HCT116 (cell line): ENCODE data around the gene TXNDC11. TPM values are rescaled to one million over a fixed set of nuclear protein-coding genes. Genes with fewer than 3 reads are reported as not detected.

ENCODE experiments used
- ATAC-seq: fragments of 200-7000 bp; cut with Tn5 transposase; 2 replicates; pipeline ENCODE4 v1.9.1; 2020; ENCODE audit warnings: mild to moderate bottlenecking, moderate library complexity
- BruUV-seq: library from RNA; stranded (reverse); fragments of 400-500 nt; replicated peaks from 2 replicates; lab custom pipeline; 2021; lab: Mats Ljungman, UMichigan
- CTCF ChIA-PET: fragments of 300-600 bp; sonication (Branson Sonifier 250); formaldehyde crosslinking; loops from one replicate; lab custom pipeline; 2021; ENCODE audit warnings: antibody characterized with exemption; lab: Charles Lee
- POLR2A ChIA-PET: fragments of 300-600, 350-600 bp; sonication (Branson Sonifier 250); formaldehyde crosslinking; loops from one replicate; lab custom pipeline; 2021; ENCODE audit warnings: antibody characterized with exemption; lab: Charles Lee
- RAD21 ChIA-PET, 2 experiments: fragments of 300-600 bp; sonication (Branson Sonifier 250); formaldehyde crosslinking; loops; one replicate each; lab custom pipeline; 2023; ENCODE audit warnings: low total read pairs in 2 of 2; ENCODE audit not compliant: uncharacterized antibody in 2 of 2, unreplicated experiment in 2 of 2, low non-redundant PET in 1 of 2; lab: Charles Lee
- DNase-seq: peaks from one replicate; pipeline ENCODE4 v3.0.0-alpha.2; 2010; ENCODE audit warnings: low read depth, low spot score
- H2AFZ ChIP-seq: fragments of 200-600 bp; shearing (Covaris generic), sonication (generic); 2 replicates; pipeline ENCODE4 v1.6.1; 2017; ENCODE audit warnings: low read depth, mixed run types, mixed read lengths, antibody characterized with exemption, low read length; ENCODE audit not compliant: poor library complexity, severe bottlenecking
- H3K27ac ChIP-seq: 2 replicates; pipeline ENCODE4 v1.5.1; 2012; ENCODE audit warnings: low read depth, low read length
- H3K27me3 ChIP-seq: fragments of 200-600 bp; sonication (generic); 2 replicates; pipeline ENCODE4 v1.6.1; 2016; ENCODE audit warnings: mixed run types, low read length, mixed read lengths; ENCODE audit not compliant: insufficient read depth
- H3K36me3 ChIP-seq, 2 experiments: fragments of 200-500 bp in 1 of 2; fragments of 200-600 bp in 1 of 2; sonication (Bioruptor generic) in 1 of 2; sonication (generic) in 1 of 2; 2 replicates each; pipeline versions ENCODE4 v1.5.1 to v1.6.1; 2014 to 2016; ENCODE audit warnings: low read length in 2 of 2, inconsistent platforms in 1 of 2, mixed read lengths in 1 of 2, mixed run types in 1 of 2; ENCODE audit not compliant: insufficient read depth in 2 of 2, control insufficient read depth in 1 of 2
- H3K4me1 ChIP-seq, 2 experiments: fragments of 200-600 bp in 1 of 2; sonication (generic) in 1 of 2; 2 replicates each; pipeline versions ENCODE4 v1.5.1 to v1.6.1; 2012 to 2017; ENCODE audit warnings: low read length in 2 of 2, inconsistent platforms in 1 of 2, mild to moderate bottlenecking in 1 of 2, mixed read lengths in 1 of 2, mixed run types in 1 of 2, moderate library complexity in 1 of 2; ENCODE audit not compliant: insufficient read depth in 2 of 2, control insufficient read depth in 1 of 2
- H3K4me2 ChIP-seq: fragments of 200-600 bp; sonication (generic); 2 replicates; pipeline ENCODE4 v1.6.1; 2017; ENCODE audit warnings: mixed run types, low read length, mixed read lengths
- H3K4me3 ChIP-seq, 2 experiments: fragments of 200-600 bp in 1 of 2; sonication (generic) in 1 of 2; replicated peaks in 1 of 2; 2 replicates each; pipeline ENCODE4 v1.5.1; 2011 to 2016; ENCODE audit warnings: low read length in 2 of 2, control low read depth in 1 of 2, low read depth in 1 of 2, mild to moderate bottlenecking in 1 of 2, mixed read lengths in 1 of 2, mixed run types in 1 of 2
- H3K79me2 ChIP-seq: fragments of 200-600 bp; sonication (generic); 2 replicates; pipeline ENCODE4 v1.6.1; 2017; ENCODE audit warnings: mild to moderate bottlenecking, mixed run types, low read length, moderate library complexity, mixed read lengths; ENCODE audit not compliant: insufficient read depth
- H3K9ac ChIP-seq: fragments of 200-600 bp; sonication (generic); 2 replicates; pipeline ENCODE4 v1.6.1; 2016; ENCODE audit warnings: low read length, mixed read lengths
- H3K9me2 ChIP-seq: fragments of 200-600 bp; sonication (generic), shearing (Covaris generic); 2 replicates; pipeline ENCODE4 v1.6.1; 2017; ENCODE audit warnings: mixed run types, mild to moderate bottlenecking, moderate library complexity; ENCODE audit not compliant: insufficient read depth
- H3K9me3 ChIP-seq, 2 experiments: fragments of 200-500 bp in 1 of 2; fragments of 200-600 bp in 1 of 2; sonication (Bioruptor generic) in 1 of 2; sonication (generic) in 1 of 2; 2 replicates each; pipeline ENCODE4 v1.6.1; 2014 to 2017; ENCODE audit warnings: low read length in 2 of 2, mixed read lengths in 2 of 2, inconsistent platforms in 1 of 2, low read depth in 1 of 2, mild to moderate bottlenecking in 1 of 2, mixed run types in 1 of 2, moderate library complexity in 1 of 2; ENCODE audit not compliant: control insufficient read depth in 1 of 2, insufficient read depth in 1 of 2
- H4K20me1 ChIP-seq: fragments of 200-600 bp; sonication (generic), shearing (Covaris generic); 2 replicates; pipeline ENCODE4 v1.6.1; 2017; ENCODE audit warnings: mixed run types, mild to moderate bottlenecking, moderate library complexity; ENCODE audit not compliant: insufficient read depth
- ATF3 ChIP-seq: IDR thresholded peaks from 2 replicates; pipeline ENCODE4 v1.6.1; 2012
- CBX3 ChIP-seq: IDR thresholded peaks from 2 replicates; pipeline ENCODE4 v1.6.1; 2012; ENCODE audit warnings: low read depth
- CEBPB ChIP-seq: IDR thresholded peaks from 2 replicates; pipeline ENCODE4 v1.6.1; 2012; ENCODE audit warnings: low read depth
- MAX ChIP-seq: IDR thresholded peaks from 2 replicates; pipeline ENCODE4 v1.6.1; 2012
- SP1 ChIP-seq: IDR thresholded peaks from 2 replicates; pipeline ENCODE4 v1.6.1; 2012; ENCODE audit warnings: low read depth
- SRF ChIP-seq: IDR thresholded peaks from 2 replicates; pipeline ENCODE4 v1.6.1; 2012; ENCODE audit warnings: low read depth
- YY1 ChIP-seq: IDR thresholded peaks from 2 replicates; pipeline ENCODE4 v1.6.1; 2011; ENCODE audit warnings: low read length, low read depth, moderate library complexity, mild to moderate bottlenecking; ENCODE audit not compliant: insufficient replicate concordance; ENCODE audit errors: extremely low read depth
- intact Hi-C: fragments of 100-400 bp; cut with micrococcal nuclease; formaldehyde crosslinking; loops from 2 replicates; pipeline ENCODE4 v1.10.0; 2022
- total RNA-seq: library from RNA; stranded (reverse); gene quantifications from one replicate; pipeline ENCODE4 v1.2.1, GENCODE V29; 2021; ENCODE audit not compliant: unreplicated experiment

The TXNDC11 gene
- total RNA-seq, 1 experiment from 2014 or later: 26.8 TPM

DNA sequence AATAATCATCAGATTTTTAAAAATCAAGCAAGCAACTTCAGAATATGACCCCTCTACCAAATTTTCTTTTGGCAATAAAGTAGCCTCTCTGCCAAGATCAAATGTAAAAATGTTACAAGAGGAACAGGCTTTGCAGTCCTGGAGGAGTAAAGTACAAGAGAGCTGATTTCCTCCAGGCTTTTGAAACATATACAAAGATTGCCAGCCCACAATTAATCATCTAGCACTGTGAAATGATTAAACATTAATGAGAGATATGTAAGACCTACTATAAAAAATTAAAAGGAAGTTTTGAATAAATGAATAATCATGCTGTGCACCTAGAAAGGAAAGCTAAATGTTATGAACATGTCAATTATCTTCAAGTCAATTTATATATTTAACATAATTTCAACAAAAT lies 26.3 kb downstream of the TXNDC11 start:
- ATAC-seq (no peak), DNase-seq (no peak)
- Histone ChIP-seq H3K79me2 (peaks cover 10% of the 10 kb centered on the region), H3K36me3 (peaks cover 11% of the 10 kb centered on the region in 2 experiments; a peak in 3 of 4 replicates), H3K9me3 (no peaks in the 10 kb centered on the region), H3K27me3 (no peaks in the 10 kb centered on the region), H3K4me2 (no peak overlapping the region), H3K4me3 (no peak overlapping the region), H3K4me1 (no peaks in the 10 kb centered on the region), H3K9ac (no peak overlapping the region), H3K9me2 (no peaks in the 10 kb centered on the region), H3K27ac (no peak overlapping the region), H4K20me1 (no peaks in the 10 kb centered on the region), H2AFZ (no peak overlapping the region)
- ChIA-PET POLR2A (no interaction called here), RAD21 (no interaction called here), CTCF (interaction anchor here (1.4 to 1.6 kb wide), 2 partner anchors 184 to 320 kb away, joined by 3 to 4 read pairs; no protein-coding TSS in a partner anchor)
- intact Hi-C loops: loop anchor here (10.0 kb wide), 1 partner anchor 752 kb away; no protein-coding TSS in a partner anchor
- BruUV-seq: no TSS peak
- TF ChIP-seq MAX: no peak
- no peak for TF ChIP-seq YY1
- no peak for TF ChIP-seq ATF3
- no peak for TF ChIP-seq CBX3

DNA sequence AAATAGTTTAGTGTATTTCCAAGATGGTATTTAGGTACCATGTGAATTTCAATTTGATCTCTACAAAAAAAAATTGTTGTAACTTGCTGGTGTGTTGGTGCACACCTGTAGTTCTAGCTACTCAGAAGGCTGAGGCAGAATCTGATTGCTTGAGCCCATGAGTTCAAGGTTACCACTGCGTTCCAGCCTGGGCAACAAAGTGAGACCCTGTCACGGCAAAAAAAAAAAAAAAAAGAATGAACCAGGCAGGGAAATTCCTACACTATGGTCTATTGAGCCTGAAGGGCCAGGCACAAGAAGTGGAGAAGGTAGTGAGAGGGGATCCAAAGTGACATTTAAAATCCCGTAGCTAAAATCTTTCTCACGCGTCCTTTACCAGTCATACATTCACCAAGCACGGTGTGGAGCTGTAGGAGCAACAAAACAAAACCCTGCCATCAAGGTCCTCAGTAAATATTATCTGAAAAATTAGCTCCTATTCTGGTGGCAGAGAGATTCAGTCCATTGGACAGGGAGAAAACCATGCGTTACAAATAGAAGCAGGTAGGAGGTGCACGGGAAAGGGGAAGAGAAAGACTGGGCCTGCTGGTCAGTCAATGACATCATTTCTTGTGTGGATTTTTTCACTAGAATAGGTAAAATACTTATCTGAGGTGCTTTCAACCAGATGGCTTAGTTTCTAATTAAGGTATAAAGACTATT lies 27.3 kb downstream of the TXNDC11 start:
- no peak for TF ChIP-seq MAX
- no peak for TF ChIP-seq SP1
- no peak for TF ChIP-seq CEBPB
- TF ChIP-seq SRF: no peak
- no peak overlapping the region for H3K9ac ChIP-seq
- H3K36me3 ChIP-seq: peaks cover 6 to 7% of the 10 kb centered on the region in 2 experiments; a peak in 3 of 4 replicates
- H2AFZ ChIP-seq: no peak overlapping the region
- H3K4me3 ChIP-seq: no peak overlapping the region
- ChIA-PET POLR2A (no interaction called here), CTCF (interaction anchor here (1.2 to 2.4 kb wide), 8 partner anchors 25 to 321 kb away, joined by 3 to 16 read pairs (median 4); no protein-coding TSS in a partner anchor), RAD21 (interaction anchor here (0.7 to 1.2 kb wide), 4 partner anchors 75 to 310 kb away, joined by 3 to 5 read pairs (median 4); no protein-coding TSS in a partner anchor)
- peaks cover 10% of the 10 kb centered on the region for H3K79me2 ChIP-seq
- no peaks in the 10 kb centered on the region for H3K9me2 ChIP-seq
- ATAC-seq (no peak), DNase-seq (no peak)
- no peak overlapping the region for H3K27ac ChIP-seq
- no peaks in the 10 kb centered on the region for H3K27me3 ChIP-seq
- no TSS peak for BruUV-seq
- H4K20me1 ChIP-seq: no peaks in the 10 kb centered on the region
- intact Hi-C loops: loop anchor here (2.0 to 10.0 kb wide), 2 partner anchors 309 to 751 kb away; no protein-coding TSS in a partner anchor
- H3K4me1 ChIP-seq: no peaks in the 10 kb centered on the region
- H3K4me2 ChIP-seq: no peak overlapping the region
- no peaks in the 10 kb centered on the region for H3K9me3 ChIP-seq
